Heart right ventricle (tissue), 16 donors: ENCODE data around the gene HOMER1. TPM values are rescaled to one million over a fixed set of nuclear protein-coding genes. Genes with fewer than 3 reads are reported as not detected.

ENCODE experiments used
- ATAC-seq, 8 donors: fragments of 200-7000 bp; cut with Tn5 transposase; one replicate each; pipeline ENCODE4 v1.9.1; 2020; ENCODE audit warnings: mild to moderate bottlenecking in 8 of 8, moderate library complexity in 8 of 8, moderate number of reproducible peaks in 1 of 8
- DNase-seq, 2 donors: peaks; one replicate each; pipeline ENCODE4 v3.0.0-alpha.2; 2020
- H3K27ac ChIP-seq, 10 donors: fragments of 200-600 bp; sonication (generic) in 2 of 10; one replicate each; pipeline versions ENCODE4 v1.5.0 to v1.8.0; 2020 to 2022; ENCODE audit warnings: mild to moderate bottlenecking in 3 of 10
- H3K27me3 ChIP-seq, 7 donors: fragments of 200-600 bp; one replicate each; pipeline ENCODE4 v1.8.0; 2021 to 2022; ENCODE audit warnings: mild to moderate bottlenecking in 2 of 7
- H3K36me3 ChIP-seq, 9 donors: fragments of 200-600 bp; sonication (generic) in 1 of 9; one replicate each; pipeline versions ENCODE4 v1.5.0 to v1.8.0; 2020 to 2022; ENCODE audit warnings: mild to moderate bottlenecking in 2 of 9
- H3K4me1 ChIP-seq, 9 donors: fragments of 200-600 bp; sonication (generic) in 1 of 9; one replicate each; pipeline versions ENCODE4 v1.5.0 to v1.8.0; 2020 to 2022; ENCODE audit warnings: mild to moderate bottlenecking in 4 of 9
- H3K4me3 ChIP-seq, 10 donors: fragments of 200-600 bp; sonication (generic) in 2 of 10; one replicate each; pipeline versions ENCODE4 v1.5.0 to v1.8.0; 2020 to 2022; ENCODE audit warnings: mild to moderate bottlenecking in 7 of 10, moderate library complexity in 2 of 10
- H3K9me3 ChIP-seq, 11 donors: fragments of 200-600 bp in 10 of 11; sonication (generic) in 2 of 11; one replicate each; pipeline versions ENCODE4 v1.5.0 to v1.8.0; 2013 to 2022; ENCODE audit warnings: mild to moderate bottlenecking in 2 of 11, control low read depth in 1 of 11, moderate library complexity in 1 of 11
- WGBS, 2 donors: extraction: QIAGEN DNeasy Blood & Tissue Kit; methylation state at CpG; one replicate each; pipeline ENCODE4 v1.1.7; 2013; ENCODE audit warnings: inconsistent platforms in 1 of 2; 5-methylcytosine and 5-hydroxymethylcytosine counted together
- intact Hi-C, 10 donors: fragments of 100-400 bp; cut with DNase I; formaldehyde crosslinking; loops; one replicate each; pipeline versions ENCODE4 v1.11.1 to v1.14.2; 2022
- polyA plus RNA-seq, 2 donors: library from polyadenylated mRNA; stranded (reverse); fragments of 200-250 nt; gene quantifications; one replicate each; pipeline ENCODE4 v1.2.3, GENCODE V29; 2013
- total RNA-seq, 10 donors: library from RNA; stranded (reverse); fragmentation: NEBNext Ultra II Directional in 3 of 10; extraction: Animal tissue kit (Norgen Biotek cat#: 25700) in 3 of 10; gene quantifications; one replicate each; pipeline versions ENCODE4 v1.2.1 to v1.2.4, GENCODE V29; 2021 to 2023
- TF ChIP-seq, protein P1 (sequence below), 9 donors: fragments of 200-600 bp; sonication (generic) in 2 of 9; IDR thresholded peaks; one replicate each; pipeline versions ENCODE4 v1.5.0 to v1.8.0; 2021 to 2022; ENCODE audit warnings: antibody characterized with exemption in 9 of 9, mild to moderate bottlenecking in 5 of 9, moderate library complexity in 1 of 9
- donor health status: Arrhythmogenic right ventricular cardiomyopathy.
- donor health status: ischemic (EF 13 %, LVEDD 7.1; RV severe dilation, severe dysfunction).
- donor health status: healthy with polysubstance abuse.
- donor health status: DM: no; HTN: yes; CAD: no.
- donor health status: DM: no; HTN: no; CAD: no.
- donor health status: ischemic (EF 25% LVEDD 6.9; RV normal size, moderate dysfunction).
- donor health status: ischemic (EF 25% LVEDD 5.7; RV mildly dilated, moderate dysfunction).
- donor health status: healthy.
- donor health status: DM: yes; HTN: yes; CAD: no.
- donor health status: Ischemic cardiomyopathy.
- donor health status: ischemic (EF 35%, LVEDD 5.7; RV mildly dilated, moderate dysfunction).
- donor health status: nonischemic (EF 11% LVEDD 7.7; RV severe dilation, severe dysfunction).
- donor health status: DM: yes; HTN: yes; CAD: no.
- donor health status: PGD.
- donor health status: ischemic (EF 29% LVEDD 5.4; RV normal size, mild dysfunction).
- donor health status: nonischemic (EF 23%, LVEDD 6.1; RV moderate dilation, normal function).

HOMER1 gene
- total and polyA plus RNA-seq, 12 donors = 4.7 to 109 (median 61.0) TPM

DNA sequence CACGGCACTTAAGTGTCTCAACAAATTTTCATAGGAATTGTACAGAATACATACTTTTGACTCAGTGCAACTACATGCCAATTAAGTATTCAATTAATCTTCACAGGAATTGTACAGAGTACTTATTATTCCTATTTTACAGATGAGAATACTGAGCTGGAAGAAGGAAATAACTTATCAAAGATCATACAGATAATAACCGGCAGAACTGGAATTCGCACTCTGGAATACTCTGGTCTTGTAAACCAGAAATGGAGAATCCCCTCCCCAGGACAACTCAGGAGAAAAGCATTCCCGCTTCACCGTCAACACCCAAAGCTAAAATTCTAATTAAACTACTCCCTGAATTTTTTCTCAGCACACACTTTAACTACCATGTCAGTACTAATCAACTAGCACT lies 112.7 kb downstream of the HOMER1 start:
- Histone ChIP-seq H3K27me3 (no peaks in the 10 kb centered on the region), H3K4me3 (no peak overlapping the region), H3K9me3 (no peaks in the 10 kb centered on the region), H3K27ac (no peak overlapping the region), H3K4me1 (no peaks in the 10 kb centered on the region), H3K36me3 (peaks cover 0 to 21% (median 0%) of the 10 kb centered on the region in 9 donors)
- DNase-seq = no peak
- TF ChIP-seq, protein P1, sequence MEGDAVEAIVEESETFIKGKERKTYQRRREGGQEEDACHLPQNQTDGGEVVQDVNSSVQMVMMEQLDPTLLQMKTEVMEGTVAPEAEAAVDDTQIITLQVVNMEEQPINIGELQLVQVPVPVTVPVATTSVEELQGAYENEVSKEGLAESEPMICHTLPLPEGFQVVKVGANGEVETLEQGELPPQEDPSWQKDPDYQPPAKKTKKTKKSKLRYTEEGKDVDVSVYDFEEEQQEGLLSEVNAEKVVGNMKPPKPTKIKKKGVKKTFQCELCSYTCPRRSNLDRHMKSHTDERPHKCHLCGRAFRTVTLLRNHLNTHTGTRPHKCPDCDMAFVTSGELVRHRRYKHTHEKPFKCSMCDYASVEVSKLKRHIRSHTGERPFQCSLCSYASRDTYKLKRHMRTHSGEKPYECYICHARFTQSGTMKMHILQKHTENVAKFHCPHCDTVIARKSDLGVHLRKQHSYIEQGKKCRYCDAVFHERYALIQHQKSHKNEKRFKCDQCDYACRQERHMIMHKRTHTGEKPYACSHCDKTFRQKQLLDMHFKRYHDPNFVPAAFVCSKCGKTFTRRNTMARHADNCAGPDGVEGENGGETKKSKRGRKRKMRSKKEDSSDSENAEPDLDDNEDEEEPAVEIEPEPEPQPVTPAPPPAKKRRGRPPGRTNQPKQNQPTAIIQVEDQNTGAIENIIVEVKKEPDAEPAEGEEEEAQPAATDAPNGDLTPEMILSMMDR (IDR thresholded peaks at IDR 0.05) = no peak
- WGBS, 2 donors = 82 to 86% methylated on average over 5 of the region's 5 CpGs
- intact Hi-C loops = no loop called here
- ATAC-seq = no peak

DNA sequence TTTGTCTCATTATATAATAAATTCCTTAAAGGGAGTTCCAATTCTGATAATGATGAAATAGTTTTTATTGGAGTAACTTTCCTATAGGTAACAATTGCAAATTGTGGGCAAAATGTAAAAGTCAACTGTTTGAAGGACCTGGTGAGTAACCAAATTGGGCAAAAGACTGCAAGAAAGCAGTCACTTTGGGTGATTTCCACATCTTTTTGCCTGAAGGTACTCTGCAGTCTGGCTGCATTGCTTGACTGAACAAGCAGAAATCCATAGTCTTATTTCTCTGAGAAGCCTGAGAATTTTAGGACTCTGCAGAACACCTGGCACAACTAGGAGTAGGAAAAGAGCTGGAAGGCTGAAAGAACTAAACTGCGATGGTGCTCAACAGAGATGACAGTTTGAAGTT lies 114.9 kb downstream of the HOMER1 start:
- H3K9me3 ChIP-seq = no peaks in the 10 kb centered on the region
- H3K27me3 ChIP-seq = no peaks in the 10 kb centered on the region
- ATAC-seq = no peak
- H3K36me3 ChIP-seq = peaks cover 0 to 38% (median 0%) of the 10 kb centered on the region in 9 donors
- no peaks in the 10 kb centered on the region for H3K4me1 ChIP-seq
- 98 to 100% methylated on average over 1 of the region's 1 CpG for WGBS, 2 donors
- TF ChIP-seq, protein P1 (IDR thresholded peaks at IDR 0.05) = no peak
- H3K4me3 ChIP-seq = no peak overlapping the region
- H3K27ac ChIP-seq = no peak overlapping the region
- intact Hi-C loops = no loop called here
- DNase-seq = no peak

DNA sequence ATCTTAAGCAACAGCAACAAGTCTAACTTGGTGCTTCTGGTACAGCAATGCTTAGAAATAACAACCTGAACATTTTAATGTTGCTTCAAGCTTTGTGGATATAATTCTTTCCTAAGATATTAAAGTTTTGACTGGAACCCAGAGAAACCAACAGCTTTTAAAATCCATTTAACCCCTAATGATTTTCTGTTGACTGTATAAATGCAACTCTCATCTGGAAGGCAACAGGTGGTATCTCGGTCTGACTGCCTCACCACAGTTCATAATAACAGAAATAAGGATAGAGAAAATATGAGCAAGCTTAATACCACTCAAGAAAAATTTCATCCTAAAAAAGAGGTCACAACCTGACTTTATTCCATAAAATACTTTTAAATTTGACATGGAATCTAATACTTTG lies 116.9 kb downstream of the HOMER1 start:
- Histone ChIP-seq H3K27ac (no peak overlapping the region), H3K4me3 (no peak overlapping the region), H3K27me3 (no peaks in the 10 kb centered on the region), H3K36me3 (peaks cover 0 to 44% (median 0%) of the 10 kb centered on the region in 9 donors), H3K9me3 (no peaks in the 10 kb centered on the region), H3K4me1 (peaks cover 0 to 5% (median 0%) of the 10 kb centered on the region in 9 donors)
- DNase-seq = no peak
- TF ChIP-seq, protein P1 (IDR thresholded peaks at IDR 0.05) = no peak
- intact Hi-C loops = no loop called here
- WGBS, 2 donors = 95 to 100% methylated on average over 1 of the region's 1 CpG
- ATAC-seq = no peak

DNA sequence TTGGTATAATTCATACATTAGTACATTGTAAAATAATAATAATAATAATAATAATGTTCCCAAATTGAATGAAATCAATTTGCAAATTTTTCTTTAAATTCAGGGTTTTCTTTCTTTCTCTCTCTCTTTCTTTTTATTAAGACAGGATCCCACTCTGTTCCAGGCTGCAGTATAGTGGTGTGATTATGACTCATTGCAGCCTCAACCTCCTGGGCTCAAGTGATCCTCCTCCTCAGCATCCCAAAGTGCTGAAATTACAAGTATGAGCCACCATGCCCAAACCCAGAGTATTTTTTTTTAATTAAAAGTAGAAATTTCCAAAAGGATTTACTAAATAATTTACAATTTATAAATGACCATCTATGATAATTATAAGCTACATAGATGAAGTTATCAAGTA lies 117.7 kb downstream of the HOMER1 start:
- H3K27me3 ChIP-seq = no peaks in the 10 kb centered on the region
- DNase-seq (no peak), ATAC-seq (no peak)
- peaks cover 0 to 44% (median 0%) of the 10 kb centered on the region in 9 donors for H3K36me3 ChIP-seq
- no peaks in the 10 kb centered on the region for H3K9me3 ChIP-seq
- TF ChIP-seq, protein P1 (IDR thresholded peaks at IDR 0.05) = no peak
- H3K4me3 ChIP-seq = no peak overlapping the region
- peaks cover 0 to 5% (median 0%) of the 10 kb centered on the region in 9 donors for H3K4me1 ChIP-seq
- no peak overlapping the region for H3K27ac ChIP-seq
- intact Hi-C loops = no loop called here
